K562 (cell line): ENCODE data around the gene ESPN. TPM values are rescaled to one million over a fixed set of nuclear protein-coding genes. Genes with fewer than 3 reads are reported as not detected.

Experiments
- ATAC-seq: fragments of 200-7000 bp; cut with Tn5 transposase; 3 replicates; pipeline ENCODE4 v1.9.1; 2020; ENCODE audit warnings: moderate library complexity
- BruUV-seq: library from RNA; stranded (reverse); fragments of 400-500 nt; replicated peaks from 2 replicates; lab custom pipeline; 2021; lab: Mats Ljungman, UMichigan
- CTCF ChIA-PET: fragments of 300-600 bp; formaldehyde crosslinking; extraction: SDS; loops from one replicate; lab custom pipeline; 2021; ENCODE audit warnings: low intra/inter-chr PET ratio; lab: Yijun Ruan, JAX
- POLR2A ChIA-PET: fragments of 300-600, 350-650 bp; sonication (Branson Sonifier 250); formaldehyde crosslinking; extraction: SDS; loops from one replicate; lab custom pipeline; 2021; ENCODE audit warnings: antibody characterized with exemption, inconsistent platforms; lab: Yijun Ruan, JAX
- DNase-seq, 4 experiments: peaks; one replicate each; pipeline versions ENCODE4 v3.0.0 to v3.0.0-alpha.2; 2011 to 2018; ENCODE audit warnings: low spot score in 3 of 4, mixed read lengths in 3 of 4; ENCODE audit errors: extremely low read depth in 1 of 4
- FAIRE-seq: peaks from 2 replicates; lab custom pipeline; 2011; peaks lifted over from hg19 to GRCh38; lab: Jason Lieb, UNC
- H2AFZ ChIP-seq: 2 replicates; pipeline ENCODE4 v1.6.0; 2011; ENCODE audit warnings: low read depth, low read length, control low read depth, inconsistent platforms
- H3K27ac ChIP-seq: fragments of 200-600 bp; 3 replicates; pipeline ENCODE4 v1.8.0; 2011; ENCODE audit warnings: low read depth, mild to moderate bottlenecking, control low read depth, inconsistent platforms, low read length, moderate library complexity, mixed read lengths; ENCODE audit errors: extremely low read depth
- H3K27me3 ChIP-seq, 2 experiments: fragments of 300-600 bp in 1 of 2; 2 replicates in 1 of 2; 3 replicates in 1 of 2; pipeline versions ENCODE4 v1.6.0 to v1.8.0; 2011; ENCODE audit warnings: inconsistent platforms in 2 of 2, low read length in 2 of 2, mild to moderate bottlenecking in 1 of 2, mixed read lengths in 1 of 2, moderate library complexity in 1 of 2; ENCODE audit not compliant: control insufficient read depth in 2 of 2, insufficient read depth in 2 of 2
- H3K36me3 ChIP-seq: fragments of 300-600 bp; 3 replicates; pipeline ENCODE4 v1.8.0; 2011; ENCODE audit warnings: mild to moderate bottlenecking, low read length, inconsistent platforms; ENCODE audit not compliant: control insufficient read depth, insufficient read depth
- H3K4me1 ChIP-seq, 2 experiments: fragments of 200-600 bp in 1 of 2; replicated peaks in 1 of 2; 2 replicates in 1 of 2; 3 replicates in 1 of 2; pipeline versions ENCODE4 v1.5.1 to v1.8.0; 2011; ENCODE audit warnings: inconsistent platforms in 2 of 2, low read length in 2 of 2, mild to moderate bottlenecking in 1 of 2, mixed read lengths in 1 of 2, moderate library complexity in 1 of 2; ENCODE audit not compliant: control insufficient read depth in 2 of 2, insufficient read depth in 2 of 2
- H3K4me2 ChIP-seq: 2 replicates; pipeline ENCODE4 v1.6.1; 2011; ENCODE audit warnings: low read length, control low read depth, inconsistent platforms, mixed read lengths; ENCODE audit not compliant: insufficient read depth
- H3K4me3 ChIP-seq: fragments of 200-600 bp; sonication (generic), shearing (Covaris generic); 2 replicates; pipeline ENCODE4 v1.5.1; 2016; ENCODE audit warnings: control low read depth, inconsistent platforms
- H3K79me2 ChIP-seq: fragments of 200-600 bp; 3 replicates; pipeline ENCODE4 v1.8.0; 2011; ENCODE audit warnings: low read length, inconsistent platforms; ENCODE audit not compliant: control insufficient read depth, insufficient read depth
- H3K9ac ChIP-seq, 2 experiments: 2 replicates each; pipeline versions ENCODE4 v1.6.0 to v1.6.1; 2011; ENCODE audit warnings: low read depth in 2 of 2, low read length in 2 of 2, control low read depth in 1 of 2, inconsistent platforms in 1 of 2, mild to moderate bottlenecking in 1 of 2, mixed read lengths in 1 of 2; ENCODE audit not compliant: insufficient read depth in 1 of 2
- H3K9me1 ChIP-seq: one replicate; pipeline ENCODE4 v1.6.0; 2011; ENCODE audit warnings: inconsistent platforms, mild to moderate bottlenecking, low read length, moderate library complexity; ENCODE audit not compliant: control insufficient read depth, insufficient read depth
- H3K9me3 ChIP-seq: replicated peaks from 2 replicates; pipeline ENCODE4 v1.5.1; 2011; ENCODE audit warnings: low read depth, low read length, inconsistent platforms; ENCODE audit not compliant: control insufficient read depth, insufficient read depth
- H4K20me1 ChIP-seq: replicated peaks from 2 replicates; pipeline ENCODE4 v1.6.1; 2011; ENCODE audit warnings: low read length, inconsistent platforms, mixed read lengths; ENCODE audit not compliant: control insufficient read depth, insufficient read depth
- ATF4 ChIP-seq: fragments of 450-650 bp; formaldehyde crosslinking; IDR thresholded peaks from 2 replicates; pipeline ENCODE4 v1.4.0; 2022; ENCODE audit warnings: mild to moderate bottlenecking, moderate library complexity
- CBFA2T3 ChIP-seq: fragments of 450-650 bp; IDR thresholded peaks from 2 replicates; pipeline ENCODE4 v1.6.1; 2017
- MEF2D ChIP-seq: conservative IDR thresholded peaks from 2 replicates; pipeline ENCODE4 v1.6.1; 2016; ENCODE audit warnings: low read depth, missing genetic modification characterization, missing compliant biosample characterization
- RAD21 ChIP-seq, 2 experiments: fragments of 250-450 bp in 1 of 2; fragments of 450-650 bp in 1 of 2; sonication (Bioruptor Pico) in 1 of 2; formaldehyde crosslinking in 1 of 2; IDR thresholded peaks in 1 of 2; conservative IDR thresholded peaks in 1 of 2; 2 replicates each; pipeline versions ENCODE4 v1.4.0 to v1.8.0; 2020 to 2022; ENCODE audit warnings: mild to moderate bottlenecking in 2 of 2, moderate library complexity in 1 of 2
- SMARCB1 ChIP-seq: IDR thresholded peaks from 2 replicates; pipeline ENCODE4 v1.6.1; 2011; ENCODE audit warnings: improper control_type of control experiment, low read depth; ENCODE audit not compliant: insufficient read length
- ZFP36 ChIP-seq: fragments of 150-350 bp; IDR thresholded peaks from 2 replicates; pipeline ENCODE4 v1.6.1; 2018; ENCODE audit warnings: low read length, low read depth; ENCODE audit not compliant: partially characterized antibody
- ZNF384 ChIP-seq: IDR thresholded peaks from 2 replicates; pipeline ENCODE4 v1.6.1; 2012; ENCODE audit warnings: low read depth, low read length, improper control_type of control experiment
- ZNF436 ChIP-seq: fragments of 250-450, 450-650 bp; sonication (Bioruptor Pico); formaldehyde crosslinking; IDR thresholded peaks from 2 replicates; pipeline ENCODE4 v1.7.0; 2020; ENCODE audit warnings: mild to moderate bottlenecking
- WGBS: fragments of 100-300 bp; shearing (Covaris generic); methylation state at CpG from one replicate; pipeline ENCODE4 v1.1.6; 2016; ENCODE audit warnings: low coverage, mixed read lengths; ENCODE audit not compliant: insufficient coverage; ENCODE audit errors: missing lambda C conversion rate; 5-methylcytosine and 5-hydroxymethylcytosine counted together
- in situ Hi-C: fragments of 300-500 bp; cut with MboI; formaldehyde crosslinking; loops from 4 replicates; pipeline ENCODE4 v1.15.0; 2018; ENCODE audit warnings: inconsistent platforms, mixed read lengths
- intact Hi-C: fragments of 100-400 bp; cut with micrococcal nuclease; formaldehyde crosslinking; loops from 2 replicates; pipeline ENCODE4 v1.14.2; 2022
- polyA plus RNA-seq, 8 experiments: library from polyadenylated mRNA; depleted of rRNA in 4 of 8; stranded (reverse) in 5 of 8; unstranded in 3 of 8; fragments of >200 nt; fragmentation: Nextera tagmentation in 2 of 8; fragmentation: Illumina TruSeq in 1 of 8; extraction: Ambion mirVana in 2 of 8; extraction: Trizol in 1 of 8; gene quantifications; 2 replicates each; pipeline versions ENCODE4 v1.2.1 to v1.2.3, GENCODE V29; 2011 to 2014; ENCODE audit warnings: inconsistent platforms in 1 of 8, missing spikeins in 1 of 8
- total RNA-seq, 7 experiments: library from RNA; depleted of rRNA in 6 of 7; stranded (reverse); fragments of >200 nt in 6 of 7; fragmentation: Illumina TruSeq in 2 of 7; extraction: Trizol in 2 of 7; gene quantifications; 2 replicates each; pipeline versions ENCODE4 v1.2.1 to v1.2.3, GENCODE V29; 2011 to 2021; ENCODE audit warnings: low replicate concordance in 1 of 7
- TF ChIP-seq, protein P1 (sequence below), 3 experiments: IDR thresholded peaks in 2 of 3; conservative IDR thresholded peaks in 1 of 3; 2 replicates each; pipeline ENCODE4 v1.5.1; 2011 to 2012; ENCODE audit warnings: low read length in 3 of 3, mild to moderate bottlenecking in 3 of 3, control low read depth in 2 of 3, improper control_type of control experiment in 1 of 3, inconsistent platforms in 1 of 3, low read depth in 1 of 3, mixed read lengths in 1 of 3, moderate library complexity in 1 of 3; ENCODE audit not compliant: insufficient read depth in 2 of 3

ESPN gene
- total and polyA plus RNA-seq, 9 of the 15 experiments (the other 6 are each of a cell fraction or from before 2014, with no cell fraction given) = 0.07 to 1.2 (median 0.45) TPM; not detected in 3

DNA sequence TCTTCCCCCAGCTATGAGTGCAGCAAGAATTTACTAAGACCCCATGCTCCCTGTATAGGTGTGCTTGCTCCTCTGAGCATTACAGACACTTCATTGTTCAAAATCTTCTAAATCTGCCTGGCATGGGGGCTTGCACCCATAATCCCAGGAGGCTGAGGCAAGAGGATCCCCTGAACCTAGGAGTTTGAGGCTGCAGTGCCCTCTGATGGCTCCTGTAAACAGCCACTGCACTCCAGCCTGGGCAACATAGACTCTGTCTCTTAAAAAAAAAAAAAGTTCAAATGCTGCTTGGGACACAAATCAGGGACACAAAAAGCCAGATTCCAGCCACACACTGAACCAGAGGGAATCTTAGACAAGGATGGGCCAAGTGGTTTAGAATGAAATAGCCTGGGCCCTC lies 27.6 kb upstream of the ESPN start (continued):
- TF ChIP-seq RAD21 (CRISPR knock-in tag; conservative IDR thresholded peaks at IDR 0.05 in 1 of 2, IDR thresholded peaks at IDR 0.05 in 1 of 2) (peak in 1 of 2 experiments; percentile 45; a peak in 2 of 4 replicates), ZNF384 (peak; percentile 72), ZNF436 (CRISPR knock-in tag) (no peak), SMARCB1 (no peak), ZFP36 (no peak)
- TF ChIP-seq, protein P1, sequence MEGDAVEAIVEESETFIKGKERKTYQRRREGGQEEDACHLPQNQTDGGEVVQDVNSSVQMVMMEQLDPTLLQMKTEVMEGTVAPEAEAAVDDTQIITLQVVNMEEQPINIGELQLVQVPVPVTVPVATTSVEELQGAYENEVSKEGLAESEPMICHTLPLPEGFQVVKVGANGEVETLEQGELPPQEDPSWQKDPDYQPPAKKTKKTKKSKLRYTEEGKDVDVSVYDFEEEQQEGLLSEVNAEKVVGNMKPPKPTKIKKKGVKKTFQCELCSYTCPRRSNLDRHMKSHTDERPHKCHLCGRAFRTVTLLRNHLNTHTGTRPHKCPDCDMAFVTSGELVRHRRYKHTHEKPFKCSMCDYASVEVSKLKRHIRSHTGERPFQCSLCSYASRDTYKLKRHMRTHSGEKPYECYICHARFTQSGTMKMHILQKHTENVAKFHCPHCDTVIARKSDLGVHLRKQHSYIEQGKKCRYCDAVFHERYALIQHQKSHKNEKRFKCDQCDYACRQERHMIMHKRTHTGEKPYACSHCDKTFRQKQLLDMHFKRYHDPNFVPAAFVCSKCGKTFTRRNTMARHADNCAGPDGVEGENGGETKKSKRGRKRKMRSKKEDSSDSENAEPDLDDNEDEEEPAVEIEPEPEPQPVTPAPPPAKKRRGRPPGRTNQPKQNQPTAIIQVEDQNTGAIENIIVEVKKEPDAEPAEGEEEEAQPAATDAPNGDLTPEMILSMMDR (IDR thresholded peaks at IDR 0.05 in 2 of 3, conservative IDR thresholded peaks at IDR 0.05 in 1 of 3; ENCODE audit: insufficient read depth in 2 of 3, low read depth in 1 of 3, low read length in 3 of 3) = peak; percentile 22 to 44 (median 29); a peak in 4 of 6 replicates

DNA sequence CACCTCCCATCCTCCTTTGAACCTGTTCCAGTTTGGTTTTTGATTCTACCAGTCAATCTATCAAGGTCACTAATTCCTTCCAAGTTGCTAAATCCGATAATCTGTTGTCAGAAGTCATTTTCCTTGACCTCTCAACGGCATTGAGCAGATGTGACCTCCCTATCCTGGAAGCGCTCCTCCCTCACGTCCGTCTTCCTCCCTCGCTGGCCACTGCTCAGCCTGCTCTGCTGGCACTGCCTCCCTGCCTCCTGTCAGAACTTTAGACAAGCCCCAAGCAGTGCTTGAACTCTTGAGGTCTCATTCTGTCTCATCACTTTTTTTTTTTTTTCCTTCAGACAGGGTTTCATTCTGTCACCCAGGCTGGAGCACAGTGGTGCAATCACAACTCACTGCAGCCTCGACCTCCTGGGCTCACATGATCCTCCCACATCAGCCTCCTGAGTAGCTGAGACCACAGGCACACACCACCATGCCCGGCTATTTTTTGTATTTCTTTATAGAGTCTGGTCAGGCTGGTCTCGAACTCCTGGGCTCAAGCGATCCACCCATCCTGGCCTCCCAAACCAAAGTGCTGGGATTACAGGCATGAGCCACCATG lies 26.6 kb upstream of the ESPN start:
- no TSS peak for BruUV-seq
- ChIA-PET POLR2A (interaction anchor here (0.6 to 1.0 kb wide), 2 partner anchors 15 to 21 kb away, joined by 3 to 5 read pairs; no protein-coding TSS in a partner anchor), CTCF (interaction anchor here (0.8 kb wide), 1 partner anchor 35 kb away, joined by 4 read pairs; no protein-coding TSS in a partner anchor)
- Histone ChIP-seq H2AFZ (no peak overlapping the region), H3K27ac (no peak overlapping the region), H3K9me1 (no peaks in the 10 kb centered on the region), H3K9me3 (no peaks in the 10 kb centered on the region), H3K4me1 (peaks cover 5 to 15% of the 10 kb centered on the region in 2 experiments; a peak in 3 of 5 replicates), H3K4me3 (no peak overlapping the region), H3K9ac (peak overlapping the region in 1 of 2 experiments; percentile 89; a peak in 2 of 4 replicates), H3K36me3 (no peaks in the 10 kb centered on the region), H4K20me1 (no peaks in the 10 kb centered on the region), H3K4me2 (no peak overlapping the region), H3K79me2 (peaks cover 5% of the 10 kb centered on the region; the same call in 2 of the 3 replicates), H3K27me3 (peaks cover 0 to 3% of the 10 kb centered on the region in 2 experiments; a peak in 3 of 5 replicates)
- ATAC-seq (no peak), DNase-seq (peak in 1 of 4 experiments; percentile 10), FAIRE-seq (no peak)
- WGBS = 21% methylated on average over 10 of the region's 10 CpGs
- TF ChIP-seq CBFA2T3 (peak; percentile 13; the same call in 1 of the 2 replicates), ATF4 (CRISPR knock-in tag) (no peak), MEF2D (tag) (no peak)
- in situ Hi-C loops = no loop called here
- intact Hi-C loops = no loop called here
